Activated T-helper 17 cell treated with anti-CD3 and anti-CD28 coated beads, Interleukin-2, amount 50 U/mL, for 72 hours (primary cell): ENCODE results near the gene DHX38. TPM values are rescaled to one million over a fixed set of nuclear protein-coding genes. Genes with fewer than 3 reads are reported as not detected.

Experiments used
- ATAC-seq: fragments of 150-1000 bp; cut with Tn5 transposase; replicated peaks from 2 replicates; pipeline ENCODE4 v1.10.0; 2021; ENCODE audit warnings: mild to moderate bottlenecking, moderate library complexity
- H3K27ac Mint-ChIP-seq: one replicate; pipeline ENCODE4 v1.8.0; 2022; ENCODE audit warnings: mixed read lengths
- H3K27me3 Mint-ChIP-seq: one replicate; pipeline ENCODE4 v1.8.0; 2022; ENCODE audit warnings: mixed read lengths
- H3K36me3 Mint-ChIP-seq: one replicate; pipeline ENCODE4 v1.8.0; 2022; ENCODE audit warnings: low read depth, mild to moderate bottlenecking, mixed read lengths
- H3K4me1 Mint-ChIP-seq: one replicate; pipeline ENCODE4 v1.8.0; 2022; ENCODE audit warnings: mixed read lengths
- H3K4me3 Mint-ChIP-seq: one replicate; pipeline ENCODE4 v1.8.0; 2022; ENCODE audit warnings: mild to moderate bottlenecking, mixed read lengths
- H3K9me3 Mint-ChIP-seq: one replicate; pipeline ENCODE4 v1.8.0; 2022; ENCODE audit warnings: mixed read lengths
- total RNA-seq, 2 donors: library from RNA; stranded (reverse); gene quantifications; one replicate each; pipeline ENCODE4 v1.2.3, GENCODE V29; 2022

Gene DHX38
- total RNA-seq, 2 donors from 2014 or later, result 96.7 to 99.2 TPM

DNA sequence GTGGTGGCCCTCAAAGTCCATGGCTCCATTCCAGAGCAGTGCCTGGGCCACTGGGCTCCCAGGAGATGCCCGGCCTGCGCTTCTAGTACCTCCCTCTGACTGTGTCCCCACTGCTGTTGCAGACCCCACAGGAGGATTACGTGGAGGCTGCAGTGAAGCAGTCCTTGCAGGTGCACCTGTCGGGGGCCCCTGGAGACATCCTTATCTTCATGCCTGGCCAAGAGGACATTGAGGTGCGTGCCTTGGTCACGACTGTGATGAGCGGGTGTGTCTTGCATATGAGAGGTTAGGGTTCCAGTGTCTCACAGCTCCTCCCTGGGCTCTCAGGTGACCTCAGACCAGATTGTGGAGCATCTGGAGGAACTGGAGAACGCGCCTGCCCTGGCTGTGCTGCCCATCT lies 11.3 kb downstream of the DHX38 start:
- Mint-ChIP-seq H3K9me3 (no peaks in the 10 kb centered on the region), H3K27me3 (no peaks in the 10 kb centered on the region), H3K27ac (no peak overlapping the region), H3K4me1 (peaks cover 4% of the 10 kb centered on the region), H3K36me3 (peaks cover 100% of the 10 kb centered on the region), H3K4me3 (no peak overlapping the region)
- no peak for ATAC-seq

DNA sequence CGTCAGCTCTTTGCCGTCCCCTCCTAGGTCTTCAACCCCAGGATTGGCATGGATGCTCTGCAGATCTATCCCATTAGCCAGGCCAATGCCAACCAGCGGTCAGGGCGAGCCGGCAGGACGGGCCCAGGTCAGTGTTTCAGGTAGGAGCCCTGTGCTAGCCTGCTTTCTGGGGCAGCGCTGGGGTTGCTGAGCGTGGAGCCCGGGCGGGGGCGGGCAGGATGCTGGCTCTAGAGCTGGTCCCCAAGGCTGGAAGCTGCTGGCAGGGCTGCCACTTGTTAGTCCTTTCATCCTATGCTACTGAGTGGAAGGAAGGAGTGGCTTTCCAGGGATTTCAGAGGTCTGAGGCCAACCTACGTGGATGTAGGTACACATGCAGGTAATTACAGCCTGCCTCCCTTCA lies 12.3 kb downstream of the DHX38 start:
- H3K36me3 Mint-ChIP-seq, result peaks cover 100% of the 10 kb centered on the region
- no peak for ATAC-seq
- no peak overlapping the region for H3K4me3 Mint-ChIP-seq
- H3K4me1 Mint-ChIP-seq, result peaks cover 4% of the 10 kb centered on the region
- no peaks in the 10 kb centered on the region for H3K27me3 Mint-ChIP-seq
- H3K9me3 Mint-ChIP-seq, result no peaks in the 10 kb centered on the region
- H3K27ac Mint-ChIP-seq, result no peak overlapping the region

DNA sequence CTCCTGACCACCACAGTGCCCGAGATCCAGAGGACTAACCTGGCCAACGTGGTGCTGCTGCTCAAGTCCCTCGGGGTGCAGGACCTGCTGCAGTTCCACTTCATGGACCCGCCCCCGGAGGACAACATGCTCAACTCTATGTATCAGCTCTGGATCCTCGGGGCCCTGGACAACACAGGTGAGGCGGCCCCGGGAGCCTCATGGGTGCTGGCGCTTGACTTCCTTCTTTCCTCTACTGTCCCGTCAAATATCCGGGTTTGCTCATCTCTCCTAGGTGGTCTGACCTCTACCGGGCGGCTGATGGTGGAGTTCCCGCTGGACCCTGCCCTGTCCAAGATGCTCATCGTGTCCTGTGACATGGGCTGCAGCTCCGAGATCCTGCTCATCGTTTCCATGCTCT lies 13.7 kb downstream of the DHX38 start:
- peaks cover 100% of the 10 kb centered on the region for H3K36me3 Mint-ChIP-seq
- no peaks in the 10 kb centered on the region for H3K9me3 Mint-ChIP-seq
- no peak for ATAC-seq
- no peaks in the 10 kb centered on the region for H3K27me3 Mint-ChIP-seq
- peaks cover 4% of the 10 kb centered on the region for H3K4me1 Mint-ChIP-seq
- no peak overlapping the region for H3K27ac Mint-ChIP-seq
- no peak overlapping the region for H3K4me3 Mint-ChIP-seq

DNA sequence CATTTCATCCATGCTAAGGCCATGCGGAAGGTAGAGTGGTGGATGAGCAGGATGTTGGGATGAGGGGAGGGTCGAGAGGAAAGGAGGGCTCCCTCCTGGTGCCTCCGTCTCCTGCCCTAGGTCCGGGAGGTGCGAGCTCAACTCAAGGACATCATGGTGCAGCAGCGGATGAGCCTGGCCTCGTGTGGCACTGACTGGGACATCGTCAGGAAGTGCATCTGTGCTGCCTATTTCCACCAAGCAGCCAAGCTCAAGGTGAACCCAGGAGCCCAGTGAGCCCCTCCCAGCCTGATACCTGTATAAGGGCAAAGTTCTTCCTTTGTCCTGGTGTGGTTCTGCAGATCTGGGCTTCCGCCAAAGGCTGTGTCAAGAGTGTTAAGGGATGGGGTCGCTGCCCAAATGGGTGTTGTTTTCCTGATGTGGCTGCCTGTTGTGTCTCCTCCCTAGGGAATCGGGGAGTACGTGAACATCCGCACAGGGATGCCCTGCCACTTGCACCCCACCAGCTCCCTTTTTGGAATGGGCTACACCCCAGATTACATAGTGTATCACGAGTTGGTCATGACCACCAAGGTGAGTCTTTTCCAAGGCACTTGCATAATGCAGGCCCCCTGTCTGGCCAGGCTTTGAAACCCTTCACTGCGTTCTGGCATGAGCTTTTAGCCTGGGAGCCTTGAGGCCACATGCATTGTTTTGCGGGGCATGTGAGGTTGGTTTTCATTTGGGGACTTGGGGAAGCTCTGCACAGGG lies 14.9 kb downstream of the DHX38 start:
- H3K27ac Mint-ChIP-seq, result no peak overlapping the region
- no peak overlapping the region for H3K4me3 Mint-ChIP-seq
- ATAC-seq, result no peak
- no peaks in the 10 kb centered on the region for H3K9me3 Mint-ChIP-seq
- peaks cover 100% of the 10 kb centered on the region for H3K36me3 Mint-ChIP-seq
- no peaks in the 10 kb centered on the region for H3K27me3 Mint-ChIP-seq
- H3K4me1 Mint-ChIP-seq, result peaks cover 4% of the 10 kb centered on the region

DNA sequence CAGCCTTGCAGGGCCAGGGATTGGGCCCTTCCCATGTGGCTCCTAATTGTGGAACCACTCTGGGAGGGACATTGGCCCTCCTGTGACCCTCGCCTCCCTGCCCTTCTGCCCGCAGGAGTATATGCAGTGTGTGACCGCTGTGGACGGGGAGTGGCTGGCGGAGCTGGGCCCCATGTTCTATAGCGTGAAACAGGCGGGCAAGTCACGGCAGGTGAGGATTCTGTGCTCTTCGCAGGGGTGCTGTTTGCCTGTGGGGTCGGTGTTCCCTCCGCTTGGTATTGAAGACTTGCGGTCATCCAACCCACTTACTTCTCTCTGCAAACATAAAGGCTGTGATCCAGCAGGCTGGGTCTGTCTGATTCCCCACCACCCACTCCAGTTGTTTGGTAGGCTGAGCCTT lies 15.7 kb downstream of the DHX38 start:
- Mint-ChIP-seq H3K4me1 (peaks cover 4% of the 10 kb centered on the region), H3K4me3 (no peak overlapping the region), H3K27ac (no peak overlapping the region), H3K36me3 (peaks cover 92% of the 10 kb centered on the region), H3K9me3 (no peaks in the 10 kb centered on the region), H3K27me3 (no peaks in the 10 kb centered on the region)
- ATAC-seq, result no peak

DNA sequence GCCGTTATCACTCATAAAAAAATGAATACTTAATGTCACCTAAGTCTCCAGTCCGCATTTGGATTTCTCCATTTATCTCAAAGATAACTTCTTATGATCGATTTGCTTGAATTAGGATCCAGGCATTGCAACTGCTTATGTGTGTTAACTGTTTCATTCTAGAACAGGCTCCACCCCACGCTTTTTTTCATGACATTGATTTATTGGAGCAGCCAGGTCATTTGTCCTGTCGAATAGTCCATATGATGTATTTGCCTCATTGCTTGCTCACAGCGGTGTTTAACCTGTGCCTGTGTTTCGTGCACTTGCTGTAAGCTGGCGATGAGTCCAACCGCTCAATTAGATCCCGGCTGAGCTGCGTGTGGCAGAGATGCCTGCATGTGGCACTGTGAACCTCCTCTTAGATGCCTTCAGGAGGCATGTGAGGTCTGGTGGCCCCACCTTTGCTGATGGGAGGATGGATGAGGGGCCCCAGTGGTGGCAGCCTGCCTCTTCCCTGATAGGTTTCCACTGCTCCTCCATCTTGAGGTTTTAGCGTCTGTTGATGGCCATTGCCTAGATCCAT lies 16.4 kb downstream of the DHX38 start:
- H3K4me1 Mint-ChIP-seq, result peaks cover 4% of the 10 kb centered on the region
- ATAC-seq, result no peak
- no peak overlapping the region for H3K4me3 Mint-ChIP-seq
- no peaks in the 10 kb centered on the region for H3K9me3 Mint-ChIP-seq
- peaks cover 84% of the 10 kb centered on the region for H3K36me3 Mint-ChIP-seq
- H3K27me3 Mint-ChIP-seq, result no peaks in the 10 kb centered on the region
- no peak overlapping the region for H3K27ac Mint-ChIP-seq

DNA sequence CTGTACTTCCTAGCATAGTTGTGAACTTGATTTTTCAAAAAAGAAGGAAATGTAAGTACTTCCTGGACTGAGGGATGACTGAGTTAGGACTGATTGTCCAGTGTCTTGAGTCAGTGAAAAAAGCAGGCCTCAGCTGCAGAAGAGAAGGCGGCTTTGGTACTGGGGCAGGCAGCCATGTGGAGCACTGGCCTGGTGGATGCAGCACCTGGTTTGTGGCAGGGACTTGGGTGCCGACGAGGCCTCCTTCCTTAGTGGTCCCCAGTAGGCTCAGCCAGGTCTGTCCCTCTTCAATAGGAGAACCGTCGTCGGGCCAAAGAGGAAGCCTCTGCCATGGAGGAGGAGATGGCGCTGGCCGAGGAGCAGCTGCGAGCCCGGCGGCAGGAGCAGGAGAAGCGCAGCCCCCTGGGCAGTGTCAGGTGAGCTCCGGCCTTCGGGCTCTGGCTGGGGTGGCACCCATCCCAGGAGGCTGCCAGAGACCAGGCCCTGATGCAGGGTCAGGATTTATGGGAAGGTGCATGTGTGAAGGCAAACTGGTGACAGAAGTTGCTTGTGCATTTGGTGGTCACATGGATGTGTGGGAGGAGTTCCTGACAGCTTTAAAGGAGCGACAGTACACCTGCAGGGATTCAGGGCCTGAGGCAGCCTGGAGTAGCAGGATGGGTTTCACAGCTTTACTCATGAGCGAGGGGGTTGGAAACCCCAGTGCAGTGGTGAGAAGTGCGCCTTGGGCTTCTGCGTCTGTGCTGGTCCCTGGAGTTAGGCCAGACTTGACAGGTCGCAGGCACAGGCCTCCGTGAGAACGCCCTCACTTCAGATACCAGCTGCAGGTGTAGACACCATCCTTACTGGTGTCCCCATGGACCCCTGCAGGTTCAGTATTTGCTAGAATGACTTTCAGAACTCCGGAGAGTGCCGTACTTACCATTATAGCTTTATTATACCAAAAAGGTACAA lies 17.3 kb downstream of the DHX38 start:
- Mint-ChIP-seq H3K27ac (no peak overlapping the region), H3K9me3 (no peaks in the 10 kb centered on the region), H3K4me1 (peaks cover 4% of the 10 kb centered on the region), H3K4me3 (no peak overlapping the region), H3K27me3 (no peaks in the 10 kb centered on the region), H3K36me3 (peaks cover 75% of the 10 kb centered on the region)
- no peak for ATAC-seq

DNA sequence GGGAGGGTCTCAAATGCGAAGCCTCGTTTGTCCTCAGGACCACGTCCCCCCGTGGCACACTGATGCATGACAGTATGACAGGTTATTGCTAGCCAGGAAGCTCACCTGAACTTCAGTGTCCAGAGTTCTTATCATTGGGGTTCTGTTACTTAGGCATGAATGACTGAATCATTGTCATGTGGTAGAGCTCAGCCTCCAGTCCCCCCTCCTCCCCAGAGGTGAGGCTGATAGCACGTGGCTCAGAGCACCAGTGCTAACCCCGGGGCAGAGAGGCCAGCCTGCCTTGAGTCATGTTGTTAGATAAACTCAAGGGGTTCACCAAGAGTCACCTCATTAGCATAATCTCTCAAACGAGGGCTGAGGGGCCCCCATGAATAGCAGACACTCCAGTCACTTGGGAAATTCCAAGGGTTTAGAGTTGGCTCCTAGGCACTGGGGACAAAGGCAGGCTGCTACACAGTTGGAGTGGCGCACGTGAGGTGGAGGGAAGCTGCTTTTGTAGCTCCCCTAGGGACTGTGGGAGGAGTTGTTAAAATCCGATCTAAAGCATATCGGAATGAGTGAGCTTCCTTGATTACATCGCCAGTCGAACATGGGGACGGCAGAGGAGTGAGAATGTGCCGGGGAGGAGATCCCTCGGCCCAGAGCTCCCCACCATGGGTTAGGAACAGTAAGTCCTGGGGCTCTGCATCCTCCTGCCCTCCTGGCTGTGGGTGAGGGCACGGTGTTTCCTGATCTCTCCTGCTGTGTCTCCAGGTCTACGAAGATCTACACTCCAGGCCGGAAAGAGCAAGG lies 18.2 kb downstream of the DHX38 start:
- peaks cover 66% of the 10 kb centered on the region for H3K36me3 Mint-ChIP-seq
- peaks cover 4% of the 10 kb centered on the region for H3K4me1 Mint-ChIP-seq
- H3K9me3 Mint-ChIP-seq, result no peaks in the 10 kb centered on the region
- no peaks in the 10 kb centered on the region for H3K27me3 Mint-ChIP-seq
- no peak overlapping the region for H3K4me3 Mint-ChIP-seq
- no peak overlapping the region for H3K27ac Mint-ChIP-seq
- ATAC-seq, result no peak

DNA sequence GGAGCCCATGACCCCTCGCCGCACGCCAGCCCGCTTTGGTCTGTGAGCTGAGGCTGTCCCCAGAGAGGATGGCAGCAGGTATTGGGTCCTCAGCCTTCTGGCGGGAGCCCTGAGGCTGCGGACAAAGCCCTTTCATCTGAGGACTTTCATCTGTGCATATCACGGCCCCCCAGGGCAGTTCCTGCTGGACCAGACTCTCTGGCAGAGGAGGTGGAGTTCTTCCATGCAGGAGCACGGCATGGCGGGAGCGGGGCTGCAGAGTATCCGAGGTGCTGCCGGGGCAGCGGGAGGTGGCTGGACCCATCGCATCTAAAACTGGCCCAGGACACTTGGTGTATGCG lies 18.8 kb downstream of the DHX38 start:
- Mint-ChIP-seq H3K27ac (no peak overlapping the region), H3K4me3 (no peak overlapping the region), H3K9me3 (no peaks in the 10 kb centered on the region), H3K36me3 (peaks cover 61% of the 10 kb centered on the region), H3K4me1 (peaks cover 3% of the 10 kb centered on the region), H3K27me3 (no peaks in the 10 kb centered on the region)
- no peak for ATAC-seq

DNA sequence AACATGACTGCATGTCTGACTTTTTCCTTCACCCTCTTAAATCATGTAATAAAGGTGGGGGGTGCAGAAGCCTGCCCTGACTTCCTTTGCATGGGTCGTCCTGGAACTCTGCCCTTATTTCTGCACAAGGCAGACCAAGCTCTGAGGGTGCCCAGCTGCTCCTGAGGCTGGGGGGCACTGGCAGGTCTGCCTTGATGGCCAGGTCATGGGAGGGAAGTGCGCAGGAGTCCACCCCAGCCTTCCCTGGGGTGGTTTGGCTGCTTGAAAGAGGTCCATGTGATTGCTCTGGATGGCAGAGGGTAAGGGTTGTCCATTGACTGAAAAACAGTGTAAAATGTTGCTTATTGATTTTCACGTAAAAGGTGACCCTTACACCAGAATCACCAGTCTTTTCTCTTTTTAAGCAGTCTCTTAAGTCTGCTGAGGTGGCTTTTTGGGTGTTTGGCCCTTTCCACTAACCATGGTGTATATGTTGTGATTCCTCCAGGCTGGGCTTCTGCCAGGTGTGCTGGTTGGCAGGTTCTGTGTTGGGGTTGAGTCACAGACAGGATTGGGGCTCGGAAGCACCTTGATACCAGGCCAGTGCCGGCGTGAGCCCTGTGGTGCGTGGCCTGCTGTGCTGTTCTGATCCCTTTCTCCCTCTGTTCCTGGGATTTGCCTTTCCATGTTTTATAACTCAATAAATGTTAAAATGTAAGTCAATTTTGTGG lies 19.4 kb downstream of the DHX38 start:
- ATAC-seq, result no peak
- H3K27me3 Mint-ChIP-seq, result no peaks in the 10 kb centered on the region
- H3K27ac Mint-ChIP-seq, result no peak overlapping the region
- no peak overlapping the region for H3K4me3 Mint-ChIP-seq
- peaks cover 54% of the 10 kb centered on the region for H3K36me3 Mint-ChIP-seq
- no peaks in the 10 kb centered on the region for H3K4me1 Mint-ChIP-seq
- no peaks in the 10 kb centered on the region for H3K9me3 Mint-ChIP-seq

DNA sequence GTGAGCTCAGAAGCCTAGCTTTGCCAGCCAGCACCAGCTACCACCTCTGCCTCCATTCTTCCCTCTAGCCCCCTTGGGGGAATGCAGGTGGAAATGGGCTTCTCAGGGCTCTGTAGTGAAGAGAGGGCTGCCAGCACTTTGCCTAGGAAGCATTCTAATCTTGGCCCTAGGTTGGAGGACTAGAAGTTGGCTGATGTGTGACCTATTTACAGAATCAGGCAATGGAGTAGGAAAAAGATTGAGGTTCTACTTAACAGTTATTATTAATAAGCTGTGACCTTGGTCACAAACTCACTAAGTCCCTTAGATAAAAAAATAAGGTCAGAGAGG lies 19.9 kb downstream of the DHX38 start:
- Mint-ChIP-seq H3K27me3 (no peaks in the 10 kb centered on the region), H3K9me3 (no peaks in the 10 kb centered on the region), H3K4me1 (no peaks in the 10 kb centered on the region), H3K4me3 (no peak overlapping the region), H3K36me3 (peaks cover 49% of the 10 kb centered on the region), H3K27ac (no peak overlapping the region)
- no peak for ATAC-seq

DNA sequence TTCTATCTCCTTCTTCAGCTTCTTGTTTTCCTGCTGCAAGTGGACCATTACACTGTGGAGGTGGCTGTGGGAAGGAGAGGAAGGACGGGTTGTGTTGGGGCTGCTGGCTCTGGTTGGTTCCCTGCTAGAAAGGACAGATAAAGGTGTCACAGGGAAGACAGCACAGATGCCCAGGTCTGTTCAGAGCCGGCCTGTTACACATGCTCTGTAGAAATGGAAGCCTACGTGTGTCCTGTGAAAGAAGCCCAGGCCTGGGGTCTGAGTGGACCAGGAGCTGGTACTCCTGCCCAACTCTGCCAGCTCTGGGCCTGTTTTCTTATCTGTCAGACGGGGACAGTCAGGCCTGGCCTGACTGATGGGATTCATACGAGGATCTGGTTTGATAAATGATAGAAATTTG lies 26.4 kb downstream of the DHX38 start:
- no peaks in the 10 kb centered on the region for H3K36me3 Mint-ChIP-seq
- no peak for ATAC-seq
- H3K4me1 Mint-ChIP-seq, result no peaks in the 10 kb centered on the region
- H3K4me3 Mint-ChIP-seq, result no peak overlapping the region
- no peaks in the 10 kb centered on the region for H3K27me3 Mint-ChIP-seq
- H3K27ac Mint-ChIP-seq, result no peak overlapping the region
- H3K9me3 Mint-ChIP-seq, result no peaks in the 10 kb centered on the region

DNA sequence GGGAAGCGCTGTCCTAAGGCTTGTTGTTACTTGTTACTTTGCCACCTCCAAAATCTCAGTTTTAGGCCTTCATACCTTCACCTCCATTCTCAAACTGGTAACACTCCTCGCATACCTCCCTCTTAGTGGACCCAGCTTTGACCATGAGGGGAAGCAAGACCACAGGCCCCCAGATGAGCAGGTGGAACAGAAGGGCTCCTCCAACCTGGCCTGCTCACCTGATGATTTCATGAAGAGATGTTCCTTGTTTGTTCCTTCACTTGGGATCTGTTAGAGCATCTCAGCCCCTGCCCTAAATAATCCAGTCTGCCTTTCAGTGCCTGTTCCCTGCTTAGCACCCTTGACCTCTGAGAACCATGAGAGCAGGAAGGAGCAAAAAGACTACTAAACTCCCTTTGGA lies 28.7 kb downstream of the DHX38 start:
- Mint-ChIP-seq H3K4me1 (no peaks in the 10 kb centered on the region), H3K27me3 (no peaks in the 10 kb centered on the region), H3K4me3 (no peak overlapping the region), H3K27ac (no peak overlapping the region), H3K36me3 (no peaks in the 10 kb centered on the region), H3K9me3 (no peaks in the 10 kb centered on the region)
- ATAC-seq, result no peak

DNA sequence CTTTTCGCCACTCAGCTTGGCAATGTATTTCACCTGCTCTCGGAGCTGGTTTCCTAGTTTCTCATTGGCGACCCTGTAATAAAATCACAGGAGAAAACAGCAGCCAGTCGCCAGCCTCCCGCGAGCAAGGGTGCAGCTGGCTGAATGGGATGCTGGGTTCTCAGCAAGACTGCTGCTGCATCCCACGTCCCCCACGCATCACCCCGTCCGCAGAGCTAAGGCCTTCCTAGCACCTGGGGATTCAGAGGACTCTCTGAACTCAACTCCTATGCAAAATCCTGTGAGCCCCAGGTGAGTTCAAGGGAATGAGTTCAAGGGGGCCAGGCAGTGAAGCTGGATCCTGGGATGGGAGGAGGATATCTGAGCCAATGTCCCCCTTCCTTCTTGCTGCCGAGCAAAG lies 29.3 kb downstream of the DHX38 start:
- no peak overlapping the region for H3K27ac Mint-ChIP-seq
- no peaks in the 10 kb centered on the region for H3K9me3 Mint-ChIP-seq
- no peaks in the 10 kb centered on the region for H3K27me3 Mint-ChIP-seq
- no peak overlapping the region for H3K4me3 Mint-ChIP-seq
- ATAC-seq, result no peak
- no peaks in the 10 kb centered on the region for H3K4me1 Mint-ChIP-seq
- H3K36me3 Mint-ChIP-seq, result no peaks in the 10 kb centered on the region
